ENCODE data around the gene KRABD2.

DNA sequence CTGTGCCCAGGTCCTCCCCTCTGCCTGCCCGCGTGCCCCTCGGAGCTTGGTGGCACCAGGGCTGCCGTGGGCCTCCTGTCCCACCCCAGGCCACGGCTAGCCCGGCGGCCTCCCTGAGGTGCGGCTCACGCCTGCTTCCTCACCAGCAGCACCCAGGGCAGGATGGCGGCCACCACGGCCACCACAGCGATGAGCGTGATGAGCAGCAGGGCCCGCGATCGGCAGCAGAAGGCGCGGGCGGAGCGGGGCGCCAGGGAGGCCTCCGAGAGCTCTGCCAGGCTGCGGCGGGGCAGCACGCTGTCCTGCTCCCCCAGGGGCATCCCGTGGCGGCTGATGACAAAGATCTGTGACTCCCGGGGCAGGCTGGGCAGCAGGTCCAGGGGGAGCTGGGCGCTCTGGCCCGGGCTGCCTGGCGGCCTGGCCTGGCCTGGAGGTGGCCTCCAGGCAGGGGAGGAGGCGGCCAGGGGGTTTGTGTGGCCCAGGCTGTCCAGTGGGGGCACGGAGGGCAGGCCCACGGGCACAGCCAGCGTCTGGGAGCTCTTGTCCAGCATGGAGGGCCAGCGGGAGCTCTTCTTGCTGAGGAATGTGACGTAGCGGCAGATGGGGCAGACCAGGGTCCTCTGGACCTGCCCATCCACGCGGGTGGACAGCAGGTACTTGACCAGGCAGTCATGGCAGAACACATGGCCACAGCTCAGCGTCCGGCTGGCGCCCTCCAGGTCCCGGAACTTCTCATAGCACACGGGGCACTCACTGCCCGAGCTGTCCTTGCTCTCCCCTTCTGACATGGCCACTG is 16.4 kb upstream of the KRABD2 start:
- no peak for TF ChIP-seq EZH2 (optimal IDR thresholded peaks at IDR 0.05; ENCODE audit: low read depth, low read length)
- TF ChIP-seq, protein P1, sequence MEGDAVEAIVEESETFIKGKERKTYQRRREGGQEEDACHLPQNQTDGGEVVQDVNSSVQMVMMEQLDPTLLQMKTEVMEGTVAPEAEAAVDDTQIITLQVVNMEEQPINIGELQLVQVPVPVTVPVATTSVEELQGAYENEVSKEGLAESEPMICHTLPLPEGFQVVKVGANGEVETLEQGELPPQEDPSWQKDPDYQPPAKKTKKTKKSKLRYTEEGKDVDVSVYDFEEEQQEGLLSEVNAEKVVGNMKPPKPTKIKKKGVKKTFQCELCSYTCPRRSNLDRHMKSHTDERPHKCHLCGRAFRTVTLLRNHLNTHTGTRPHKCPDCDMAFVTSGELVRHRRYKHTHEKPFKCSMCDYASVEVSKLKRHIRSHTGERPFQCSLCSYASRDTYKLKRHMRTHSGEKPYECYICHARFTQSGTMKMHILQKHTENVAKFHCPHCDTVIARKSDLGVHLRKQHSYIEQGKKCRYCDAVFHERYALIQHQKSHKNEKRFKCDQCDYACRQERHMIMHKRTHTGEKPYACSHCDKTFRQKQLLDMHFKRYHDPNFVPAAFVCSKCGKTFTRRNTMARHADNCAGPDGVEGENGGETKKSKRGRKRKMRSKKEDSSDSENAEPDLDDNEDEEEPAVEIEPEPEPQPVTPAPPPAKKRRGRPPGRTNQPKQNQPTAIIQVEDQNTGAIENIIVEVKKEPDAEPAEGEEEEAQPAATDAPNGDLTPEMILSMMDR (IDR thresholded peaks at IDR 0.05; ENCODE audit: low read length): no peak
